Measurements from ENCODE around the gene NELFA. TPM values are rescaled to one million over a fixed set of nuclear protein-coding genes. Genes with fewer than 3 reads are reported as not detected.

NELFA gene
- total and polyA plus RNA-seq, 2 of the 4 experiments (the other 2 are of a cell fraction) = 4.3 to 21.9 TPM

DNA sequence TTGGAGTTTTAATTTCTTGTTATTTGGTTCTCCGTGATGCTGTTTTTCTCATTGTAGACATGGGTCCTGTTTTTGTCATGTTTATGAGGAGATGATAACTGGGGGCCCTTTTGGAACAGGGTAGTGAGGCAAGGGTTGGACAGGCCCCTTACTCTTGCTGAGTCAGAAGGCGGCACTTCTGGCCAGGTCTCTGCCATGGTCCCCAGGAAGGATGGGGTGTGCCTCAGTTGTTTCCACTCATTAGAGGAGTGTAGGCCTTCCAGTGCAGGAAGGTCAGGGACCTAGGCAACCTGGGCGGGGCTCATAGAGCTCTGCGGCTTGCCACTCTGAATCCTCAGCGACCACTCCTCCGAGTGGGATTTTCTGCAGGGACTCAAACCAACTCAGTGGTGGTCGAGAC lies 68.2 kb downstream of the NELFA start:
- in situ Hi-C loops (cut with MboI; ENCODE audit: low sequenced_read_pairs) = no loop called here
- Histone ChIP-seq H3K9me1 (ENCODE audit: insufficient read depth, low read length) (peaks cover 16% of the 10 kb centered on the region), H3K56ac (ENCODE audit: extremely low read depth, insufficient read depth, low read length) (no peak overlapping the region), H3K9ac (ENCODE audit: low read depth, low read length) (no peak overlapping the region), H3K18ac (ENCODE audit: low read depth, low read length) (peak overlapping the region; percentile 88), H2AFZ (replicated peaks; ENCODE audit: low read length, poor library complexity) (no peak overlapping the region), H4K5ac (ENCODE audit: low read depth, low read length) (peak overlapping the region; percentile 31), H2BK20ac (ENCODE audit: low read depth, low read length) (peak overlapping the region; percentile 33), H3K4me2 (ENCODE audit: low read depth, low read length) (peak overlapping the region; percentile 69), H2BK120ac (ENCODE audit: low read depth, low read length) (peak overlapping the region; percentile 41), H4K20me1 (ENCODE audit: insufficient read depth, low read length) (peaks cover 20% of the 10 kb centered on the region), H3K27me3 (ENCODE audit: control insufficient read depth, insufficient read depth, low read length) (no peaks in the 10 kb centered on the region), H3K4ac (ENCODE audit: low read depth, low read length) (peak overlapping the region; percentile 21), H4K91ac (ENCODE audit: insufficient read depth, low read depth, low read length) (peak overlapping the region; percentile 63; the same call in 1 of the 2 replicates), H4K8ac (ENCODE audit: low read depth in 2 of 2, low read length in 2 of 2) (peak overlapping the region in 1 of 2 experiments; percentile 13; a peak in 1 of 4 replicates), H3K4me1 (ENCODE audit: control insufficient read depth, insufficient read depth, low read length) (peaks cover 19% of the 10 kb centered on the region), H3K23ac (ENCODE audit: low read depth, low read length) (0 out of 2 replicates have a peak overlapping the region, but pooled peaks have one; percentile 18), H3K36me3 (ENCODE audit: control insufficient read depth, insufficient read depth, low read length) (peaks cover 14% of the 10 kb centered on the region), H2BK5ac (ENCODE audit: low read depth, low read length, poor library complexity, severe bottlenecking) (peak overlapping the region; percentile 63), H3K14ac (replicated peaks; ENCODE audit: low read depth, low read length) (peak overlapping the region; percentile 38; the same call in 1 of the 2 replicates), H3K27ac (ENCODE audit: insufficient read depth, low read length) (peak overlapping the region; percentile 77; the same call in 1 of the 2 replicates), H3K9me3 (ENCODE audit: control insufficient read depth, insufficient read depth, low read length) (no peaks in the 10 kb centered on the region), H2AK5ac (ENCODE audit: low read depth, low read length) (peak overlapping the region; percentile 30; the same call in 1 of the 2 replicates), H3K4me3 (ENCODE audit: insufficient read depth, low read depth, low read length) (no peak overlapping the region), H2BK15ac (ENCODE audit: low read depth, low read length) (0 out of 3 replicates have a peak overlapping the region, but pooled peaks have one; percentile 9), H3K79me1 (ENCODE audit: low read depth in 1 of 2, low read length in 2 of 2) (peaks cover 42 to 75% of the 10 kb centered on the region in 2 experiments), H2AK9ac (replicated peaks; ENCODE audit: low read depth, low read length, poor library complexity) (peak overlapping the region; percentile 59)
- ATAC-seq (ENCODE audit: low read depth) (no peak; the same call in 1 of the 2 replicates), DNase-seq (no peak)
- no peak for TF ChIP-seq CHD1 (IDR thresholded peaks at IDR 0.05; ENCODE audit: low read depth, low read length)
- TF ChIP-seq, protein P1, sequence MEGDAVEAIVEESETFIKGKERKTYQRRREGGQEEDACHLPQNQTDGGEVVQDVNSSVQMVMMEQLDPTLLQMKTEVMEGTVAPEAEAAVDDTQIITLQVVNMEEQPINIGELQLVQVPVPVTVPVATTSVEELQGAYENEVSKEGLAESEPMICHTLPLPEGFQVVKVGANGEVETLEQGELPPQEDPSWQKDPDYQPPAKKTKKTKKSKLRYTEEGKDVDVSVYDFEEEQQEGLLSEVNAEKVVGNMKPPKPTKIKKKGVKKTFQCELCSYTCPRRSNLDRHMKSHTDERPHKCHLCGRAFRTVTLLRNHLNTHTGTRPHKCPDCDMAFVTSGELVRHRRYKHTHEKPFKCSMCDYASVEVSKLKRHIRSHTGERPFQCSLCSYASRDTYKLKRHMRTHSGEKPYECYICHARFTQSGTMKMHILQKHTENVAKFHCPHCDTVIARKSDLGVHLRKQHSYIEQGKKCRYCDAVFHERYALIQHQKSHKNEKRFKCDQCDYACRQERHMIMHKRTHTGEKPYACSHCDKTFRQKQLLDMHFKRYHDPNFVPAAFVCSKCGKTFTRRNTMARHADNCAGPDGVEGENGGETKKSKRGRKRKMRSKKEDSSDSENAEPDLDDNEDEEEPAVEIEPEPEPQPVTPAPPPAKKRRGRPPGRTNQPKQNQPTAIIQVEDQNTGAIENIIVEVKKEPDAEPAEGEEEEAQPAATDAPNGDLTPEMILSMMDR (conservative IDR thresholded peaks at IDR 0.05; ENCODE audit: low read depth, low read length) = no peak
- TF ChIP-seq RFX5 (IDR thresholded peaks at IDR 0.05; ENCODE audit: low read depth, low read length) = no peak
- no peak for TF ChIP-seq MXI1 (IDR thresholded peaks at IDR 0.05; ENCODE audit: borderline replicate concordance, low read depth, low read length)
- no peak for TF ChIP-seq FOS (IDR thresholded peaks at IDR 0.05; ENCODE audit: low read depth, low read length)
- TF ChIP-seq MAFK (IDR thresholded peaks at IDR 0.05; ENCODE audit: low read depth, low read length) = no peak
- TF ChIP-seq, protein P2, sequence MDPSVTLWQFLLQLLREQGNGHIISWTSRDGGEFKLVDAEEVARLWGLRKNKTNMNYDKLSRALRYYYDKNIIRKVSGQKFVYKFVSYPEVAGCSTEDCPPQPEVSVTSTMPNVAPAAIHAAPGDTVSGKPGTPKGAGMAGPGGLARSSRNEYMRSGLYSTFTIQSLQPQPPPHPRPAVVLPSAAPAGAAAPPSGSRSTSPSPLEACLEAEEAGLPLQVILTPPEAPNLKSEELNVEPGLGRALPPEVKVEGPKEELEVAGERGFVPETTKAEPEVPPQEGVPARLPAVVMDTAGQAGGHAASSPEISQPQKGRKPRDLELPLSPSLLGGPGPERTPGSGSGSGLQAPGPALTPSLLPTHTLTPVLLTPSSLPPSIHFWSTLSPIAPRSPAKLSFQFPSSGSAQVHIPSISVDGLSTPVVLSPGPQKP (IDR thresholded peaks at IDR 0.05; ENCODE audit: borderline replicate concordance, low read depth, low read length) = no peak
- intact Hi-C loops (cut with micrococcal nuclease) = no loop called here
- ChIA-PET POLR2A (ENCODE audit: unreplicated experiment) (no interaction called here), CTCF (interaction anchor here (0.6 kb wide), 2 partner anchors 32 to 335 kb away, joined by 3 to 4 read pairs; no protein-coding TSS in a partner anchor)
- BruUV-seq (replicated peaks) = no TSS peak
- WGBS, 2 experiments (ENCODE audit: extremely low coverage in 2 of 2, insufficient read length in 1 of 2) = 96% methylated on average over 4 of the region's 7 CpGs; no CpG with 5 or more reads in 1 of the 2 experiments
- dilution Hi-C loops (cut with HindIII; ENCODE audit: low sequenced_read_pairs, unreplicated experiment) = no loop called here
